ENCODE results near the gene CCN2.

CCN2 gene

GRCh38 chr6:131967948-131968347 lies 16.8 kb upstream of the CCN2 start:
- no peak for DNase-seq (ENCODE audit: low spot score)

- DNase-seq (ENCODE audit: low spot score): peak; percentile 15
Measured at GRCh38 chr6:131966443-131966842, 15.3 kb upstream of the CCN2 start.

- DNase-seq (ENCODE audit: low spot score): no peak
Measured at GRCh38 chr6:131963063-131963462, 11.9 kb upstream of the CCN2 start.

GRCh38 chr6:131960371-131961133 lies 9.4 kb upstream of the CCN2 start:
- no peak for DNase-seq (ENCODE audit: low spot score)

- no peak for DNase-seq (ENCODE audit: low spot score)
Measured at GRCh38 chr6:131958542-131959470, 7.6 kb upstream of the CCN2 start.

- no peak for DNase-seq (ENCODE audit: low spot score)
Measured at GRCh38 chr6:131958095-131958494, 6.9 kb upstream of the CCN2 start.

- no peak for DNase-seq (ENCODE audit: low spot score)
Measured at GRCh38 chr6:131955876-131956275, 4.7 kb upstream of the CCN2 start.

GRCh38 chr6:131955192-131955591 lies 4.0 kb upstream of the CCN2 start:
- no peak for DNase-seq (ENCODE audit: low spot score)

GRCh38 chr6:131954775-131955107 lies 3.6 kb upstream of the CCN2 start:
- peak; percentile 88 for DNase-seq (ENCODE audit: low spot score)

GRCh38 chr6:131954059-131954774 lies 3.0 kb upstream of the CCN2 start:
- DNase-seq (ENCODE audit: low spot score): peak; percentile 36

GRCh38 chr6:131952886-131953509 lies 1.8 kb upstream of the CCN2 start:
- DNase-seq (ENCODE audit: low spot score): no peak

GRCh38 chr6:131951576-131952230 lies 531 bp upstream of the CCN2 start:
- no peak for DNase-seq (ENCODE audit: low spot score)

- DNase-seq (ENCODE audit: low spot score): peak; percentile 86
Measured at GRCh38 chr6:131949909-131950766, 1.0 kb downstream of the CCN2 start.

GRCh38 chr6:131949620-131949908 lies 1.6 kb downstream of the CCN2 start:
- DNase-seq (ENCODE audit: low spot score): no peak

- peak; percentile 66 for DNase-seq (ENCODE audit: low spot score)
Measured at GRCh38 chr6:131948692-131949619, 2.2 kb downstream of the CCN2 start.

- DNase-seq (ENCODE audit: low spot score): peak; percentile 14
Measured at GRCh38 chr6:131947986-131948661, 3.0 kb downstream of the CCN2 start.

GRCh38 chr6:131946992-131947955 lies 3.9 kb downstream of the CCN2 start:
- peak; percentile 42 for DNase-seq (ENCODE audit: low spot score)

Measured in kidney tubule cell (primary cell).